Lung (tissue), 12 donors: ENCODE measurements around the gene VKORC1. TPM values are rescaled to one million over a fixed set of nuclear protein-coding genes. Genes with fewer than 3 reads are reported as not detected.

ENCODE experiments used
- ATAC-seq: fragments of 200-7000 bp; cut with Tn5 transposase; one replicate; pipeline ENCODE4 v1.9.1; 2020; ENCODE audit warnings: moderate number of reproducible peaks; ENCODE audit not compliant: insufficient read depth, low FRiP score
- DNase-seq, 3 donors: peaks; one replicate each; pipeline ENCODE4 v3.0.0-alpha.2; 2013 to 2017
- H3K27ac ChIP-seq, 2 donors: one replicate each; pipeline ENCODE4 v1.5.1; 2013; ENCODE audit warnings: mild to moderate bottlenecking in 2 of 2, moderate library complexity in 2 of 2, control low read depth in 1 of 2, inconsistent platforms in 1 of 2, low read depth in 1 of 2, low read length in 1 of 2
- H3K27me3 ChIP-seq, 3 donors: one replicate each; pipeline ENCODE4 v1.5.1; 2013; ENCODE audit warnings: low read length in 2 of 3; ENCODE audit not compliant: control insufficient read depth in 3 of 3, insufficient read depth in 3 of 3
- H3K36me3 ChIP-seq, 4 donors: one replicate each; pipeline ENCODE4 v1.5.1; 2013; ENCODE audit warnings: low read length in 4 of 4, mild to moderate bottlenecking in 1 of 4, moderate library complexity in 1 of 4; ENCODE audit not compliant: control insufficient read depth in 4 of 4, insufficient read depth in 4 of 4
- H3K4me1 ChIP-seq, 5 donors: one replicate each; pipeline ENCODE4 v1.5.1; 2013; ENCODE audit warnings: low read length in 5 of 5, mild to moderate bottlenecking in 2 of 5, moderate library complexity in 1 of 5; ENCODE audit not compliant: control insufficient read depth in 5 of 5, insufficient read depth in 5 of 5
- H3K4me3 ChIP-seq: one replicate; pipeline ENCODE4 v1.5.1; 2013; ENCODE audit warnings: mild to moderate bottlenecking, control low read depth, moderate library complexity
- H3K9ac ChIP-seq, 2 donors: one replicate each; pipeline ENCODE4 v1.5.1; 2013; ENCODE audit warnings: low read length in 2 of 2, control low read depth in 1 of 2; ENCODE audit not compliant: insufficient read depth in 1 of 2
- H3K9me3 ChIP-seq, 4 donors: one replicate each; pipeline ENCODE4 v1.5.1; 2013; ENCODE audit warnings: low read length in 3 of 4, mild to moderate bottlenecking in 1 of 4, moderate library complexity in 1 of 4; ENCODE audit not compliant: control insufficient read depth in 4 of 4, insufficient read depth in 3 of 4
- WGBS, 2 donors: extraction: QIAGEN DNeasy Blood & Tissue Kit; methylation state at CpG; one replicate each; pipeline ENCODE4 v1.1.7; 2013; 5-methylcytosine and 5-hydroxymethylcytosine counted together
- polyA plus RNA-seq, 2 donors: library from polyadenylated mRNA; stranded (reverse); fragments of 200-250 nt; gene quantifications; one replicate each; pipeline ENCODE4 v1.2.1, GENCODE V29; 2013
- total RNA-seq, 2 donors: library from RNA; depleted of rRNA in 1 of 2; stranded (reverse); fragments of >200 nt in 1 of 2; gene quantifications; one replicate each; pipeline ENCODE4 v1.2.1, GENCODE V29; 2014 to 2021
- TF ChIP-seq, protein P1 (sequence below): IDR thresholded peaks from 2 replicates; pipeline ENCODE4 v1.5.1; 2012; ENCODE audit warnings: mild to moderate bottlenecking; ENCODE audit errors: control extremely low read depth, extremely low read depth
- donor health status: control.
- donor health status: control.
- donor health status: Bipolar disorder and iron deficiency.
- donor health status: healthy.
- donor health status: DM: yes; HTN: yes; CAD: no.

Gene VKORC1
- total and polyA plus RNA-seq, 4 donors: 49.4 to 118 (median 70.5) TPM

DNA sequence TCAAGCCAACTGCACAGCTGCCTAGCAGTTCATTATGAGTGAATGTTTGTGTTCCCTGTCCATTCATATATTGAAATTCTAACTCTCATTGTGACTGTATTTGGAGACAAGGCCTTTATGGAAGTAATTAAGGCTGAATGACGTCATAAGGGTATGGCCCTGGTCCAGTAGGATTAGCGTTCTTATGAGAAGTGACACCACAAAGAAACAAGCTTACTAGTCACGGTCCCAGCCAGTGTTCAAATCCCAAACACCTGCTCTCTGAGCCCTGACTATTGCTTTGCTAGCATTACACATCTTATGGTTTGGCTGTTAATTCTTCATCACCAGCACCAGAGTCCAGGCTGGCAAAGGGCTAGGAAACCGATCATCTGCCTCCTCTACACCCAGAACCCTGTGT is 22.7 kb downstream of the VKORC1 start:
- no peak overlapping the region for H3K4me3 ChIP-seq
- no peaks in the 10 kb centered on the region for H3K9me3 ChIP-seq
- ATAC-seq (no peak), DNase-seq (peak in 2 of 3 donors; percentile 41 to 47)
- no peaks in the 10 kb centered on the region for H3K27me3 ChIP-seq
- no peak overlapping the region for H3K27ac ChIP-seq
- peaks cover 7 to 19% (median 9%) of the 10 kb centered on the region in 5 donors for H3K4me1 ChIP-seq
- WGBS, 2 donors: 45 to 49% methylated on average over 4 of the region's 4 CpGs
- peaks cover under 1 to 8% (median 5%) of the 10 kb centered on the region in 4 donors for H3K36me3 ChIP-seq
- TF ChIP-seq, protein P1, sequence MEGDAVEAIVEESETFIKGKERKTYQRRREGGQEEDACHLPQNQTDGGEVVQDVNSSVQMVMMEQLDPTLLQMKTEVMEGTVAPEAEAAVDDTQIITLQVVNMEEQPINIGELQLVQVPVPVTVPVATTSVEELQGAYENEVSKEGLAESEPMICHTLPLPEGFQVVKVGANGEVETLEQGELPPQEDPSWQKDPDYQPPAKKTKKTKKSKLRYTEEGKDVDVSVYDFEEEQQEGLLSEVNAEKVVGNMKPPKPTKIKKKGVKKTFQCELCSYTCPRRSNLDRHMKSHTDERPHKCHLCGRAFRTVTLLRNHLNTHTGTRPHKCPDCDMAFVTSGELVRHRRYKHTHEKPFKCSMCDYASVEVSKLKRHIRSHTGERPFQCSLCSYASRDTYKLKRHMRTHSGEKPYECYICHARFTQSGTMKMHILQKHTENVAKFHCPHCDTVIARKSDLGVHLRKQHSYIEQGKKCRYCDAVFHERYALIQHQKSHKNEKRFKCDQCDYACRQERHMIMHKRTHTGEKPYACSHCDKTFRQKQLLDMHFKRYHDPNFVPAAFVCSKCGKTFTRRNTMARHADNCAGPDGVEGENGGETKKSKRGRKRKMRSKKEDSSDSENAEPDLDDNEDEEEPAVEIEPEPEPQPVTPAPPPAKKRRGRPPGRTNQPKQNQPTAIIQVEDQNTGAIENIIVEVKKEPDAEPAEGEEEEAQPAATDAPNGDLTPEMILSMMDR: no peak
- no peak overlapping the region for H3K9ac ChIP-seq

DNA sequence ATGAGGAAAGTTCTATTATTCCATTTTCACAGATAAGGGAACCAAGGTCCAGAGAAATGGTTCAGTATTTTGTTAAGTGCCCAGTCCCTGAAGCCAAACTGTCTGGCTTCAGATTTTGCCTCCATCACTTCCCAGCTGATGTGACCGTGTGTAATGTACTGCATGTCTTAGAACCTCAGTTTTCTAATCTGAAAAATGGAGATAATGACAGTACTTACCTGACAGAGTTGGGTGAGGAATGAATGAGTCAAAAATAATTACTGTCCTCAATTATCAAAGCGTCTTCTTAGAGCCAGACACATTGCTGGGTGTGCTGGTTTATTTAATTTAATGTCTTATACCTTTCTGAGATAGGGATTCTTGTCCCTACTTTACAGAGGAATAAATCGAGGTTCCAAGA is 27.3 kb downstream of the VKORC1 start:
- no peak for DNase-seq
- H3K4me3 ChIP-seq: no peak overlapping the region

DNA sequence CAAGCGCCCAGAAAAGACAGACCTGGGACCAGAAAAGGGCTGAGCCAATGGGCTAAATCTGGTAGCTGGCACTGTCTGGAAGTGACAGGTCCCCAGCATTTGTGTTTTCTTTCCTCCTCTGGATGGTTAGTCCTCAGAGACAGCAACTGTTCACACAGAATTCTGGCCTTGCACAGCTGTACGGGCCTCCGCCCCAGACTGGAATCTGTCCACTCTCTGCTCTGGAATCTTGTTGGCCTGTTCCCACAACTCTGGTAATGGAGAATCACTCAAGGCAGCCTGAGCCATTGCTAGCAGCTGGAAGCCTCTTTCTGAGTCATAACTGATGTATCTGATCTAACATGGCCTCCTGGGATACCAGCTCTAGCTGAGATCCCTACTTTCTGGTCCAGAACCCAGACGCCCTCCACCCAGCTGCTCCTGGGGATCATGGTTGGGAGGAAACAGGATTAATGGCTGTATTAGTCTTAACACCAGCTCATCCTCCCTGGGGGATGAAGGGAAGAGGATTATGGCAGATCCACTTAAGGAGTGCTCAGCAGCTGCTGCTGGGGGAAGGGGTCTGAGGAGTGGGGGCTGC is 29.6 kb downstream of the VKORC1 start:
- peaks cover 0 to 13% (median 0%) of the 10 kb centered on the region in 5 donors for H3K4me1 ChIP-seq
- H3K9me3 ChIP-seq: peaks cover 0 to 4% (median 0%) of the 10 kb centered on the region in 4 donors
- TF ChIP-seq, protein P1: no peak
- H3K27ac ChIP-seq: peak overlapping the region; percentile 60 to 77
- peak; percentile 31 for ATAC-seq
- H3K9ac ChIP-seq: no peak overlapping the region
- DNase-seq: no peak
- no peaks in the 10 kb centered on the region for H3K27me3 ChIP-seq
- WGBS, 2 donors: 75 to 78% methylated on average over 4 of the region's 4 CpGs
- H3K4me3 ChIP-seq: no peak overlapping the region
- peaks cover 0 to 24% (median 13%) of the 10 kb centered on the region in 4 donors for H3K36me3 ChIP-seq

More for the DNA sequence above, 27.3 kb downstream of the VKORC1 start:
- Histone ChIP-seq H3K27ac (no peak overlapping the region), H3K9me3 (peaks cover 0 to 4% (median 0%) of the 10 kb centered on the region in 4 donors), H3K4me1 (peaks cover 0 to 17% (median 9%) of the 10 kb centered on the region in 5 donors), H3K9ac (no peak overlapping the region), H3K36me3 (peaks cover 0 to 8% (median 0%) of the 10 kb centered on the region in 4 donors), H3K27me3 (no peaks in the 10 kb centered on the region)
- TF ChIP-seq, protein P1: no peak
- no peak for ATAC-seq
- WGBS, 2 donors: 92 to 96% methylated on average over 3 of the region's 3 CpGs
